ENCODE results near the gene C17orf67.

C17orf67 gene

DNA sequence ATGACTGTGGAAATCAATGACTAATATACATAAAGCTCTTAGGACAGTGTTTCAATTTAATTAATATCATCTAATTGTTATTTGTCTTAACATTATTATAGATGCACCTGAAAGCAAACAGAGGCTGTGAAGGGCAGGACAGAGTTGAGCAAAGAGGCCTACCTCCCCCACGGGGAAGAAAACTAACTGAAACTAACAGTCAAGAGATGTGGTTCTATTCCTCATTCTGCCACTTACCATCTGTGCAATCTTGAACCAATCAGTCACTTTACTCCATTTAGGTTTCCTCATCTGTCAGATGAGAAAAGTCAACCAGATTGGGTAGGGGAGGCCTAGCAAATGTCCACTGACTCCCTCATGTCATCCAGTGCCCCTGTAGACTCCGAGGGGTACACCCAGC lies 59.1 kb downstream of the C17orf67 start:
- ATAC-seq = no peak

DNA sequence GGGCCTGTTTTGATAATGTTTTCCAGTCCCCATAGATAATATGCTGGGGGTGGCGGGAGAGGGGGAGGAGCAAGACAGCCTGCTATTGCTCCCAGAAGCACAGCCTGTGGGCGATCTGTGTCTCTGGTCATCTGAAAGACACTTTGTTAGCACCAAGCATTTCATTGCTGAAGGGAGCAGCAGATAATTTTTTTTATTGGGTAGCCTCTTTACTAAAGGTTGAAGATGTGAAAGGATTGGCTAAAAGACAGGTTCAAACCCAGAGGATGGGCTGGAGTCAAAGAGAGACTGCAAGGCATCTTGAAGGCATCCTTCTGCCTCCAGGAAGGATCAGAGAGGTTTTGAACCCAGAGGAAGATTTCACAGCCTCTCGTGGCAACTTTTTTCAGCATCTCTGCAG lies 60.6 kb downstream of the C17orf67 start:
- ATAC-seq = no peak
- TF ChIP-seq ISL1 (CRISPR knock-in tag; IDR thresholded peaks at IDR 0.05) (no peak), ZC3H10 (CRISPR knock-in tag; IDR thresholded peaks at IDR 0.05) (no peak), ZFP3 (CRISPR knock-in tag; IDR thresholded peaks at IDR 0.05) (no peak), TOX (CRISPR knock-in tag; IDR thresholded peaks at IDR 0.05; ENCODE audit: borderline replicate concordance) (no peak), OSR1 (CRISPR knock-in tag; IDR thresholded peaks at IDR 0.05) (no peak), ZNF8 (CRISPR knock-in tag; IDR thresholded peaks at IDR 0.05) (no peak), ARNTL (CRISPR knock-in tag; IDR thresholded peaks at IDR 0.05; ENCODE audit: borderline replicate concordance, low read depth) (no peak), BACH2 (CRISPR knock-in tag; IDR thresholded peaks at IDR 0.05; ENCODE audit: borderline replicate concordance) (no peak), ZFP30 (CRISPR knock-in tag; IDR thresholded peaks at IDR 0.05) (no peak)
- TF ChIP-seq, protein P1, sequence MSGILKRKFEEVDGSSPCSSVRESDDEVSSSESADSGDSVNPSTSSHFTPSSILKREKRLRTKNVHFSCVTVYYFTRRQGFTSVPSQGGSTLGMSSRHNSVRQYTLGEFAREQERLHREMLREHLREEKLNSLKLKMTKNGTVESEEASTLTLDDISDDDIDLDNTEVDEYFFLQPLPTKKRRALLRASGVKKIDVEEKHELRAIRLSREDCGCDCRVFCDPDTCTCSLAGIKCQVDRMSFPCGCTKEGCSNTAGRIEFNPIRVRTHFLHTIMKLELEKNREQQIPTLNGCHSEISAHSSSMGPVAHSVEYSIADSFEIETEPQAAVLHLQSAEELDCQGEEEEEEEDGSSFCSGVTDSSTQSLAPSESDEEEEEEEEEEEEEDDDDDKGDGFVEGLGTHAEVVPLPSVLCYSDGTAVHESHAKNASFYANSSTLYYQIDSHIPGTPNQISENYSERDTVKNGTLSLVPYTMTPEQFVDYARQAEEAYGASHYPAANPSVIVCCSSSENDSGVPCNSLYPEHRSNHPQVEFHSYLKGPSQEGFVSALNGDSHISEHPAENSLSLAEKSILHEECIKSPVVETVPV (CRISPR knock-in tag; IDR thresholded peaks at IDR 0.05) = no peak
- TF ChIP-seq, protein P2, sequence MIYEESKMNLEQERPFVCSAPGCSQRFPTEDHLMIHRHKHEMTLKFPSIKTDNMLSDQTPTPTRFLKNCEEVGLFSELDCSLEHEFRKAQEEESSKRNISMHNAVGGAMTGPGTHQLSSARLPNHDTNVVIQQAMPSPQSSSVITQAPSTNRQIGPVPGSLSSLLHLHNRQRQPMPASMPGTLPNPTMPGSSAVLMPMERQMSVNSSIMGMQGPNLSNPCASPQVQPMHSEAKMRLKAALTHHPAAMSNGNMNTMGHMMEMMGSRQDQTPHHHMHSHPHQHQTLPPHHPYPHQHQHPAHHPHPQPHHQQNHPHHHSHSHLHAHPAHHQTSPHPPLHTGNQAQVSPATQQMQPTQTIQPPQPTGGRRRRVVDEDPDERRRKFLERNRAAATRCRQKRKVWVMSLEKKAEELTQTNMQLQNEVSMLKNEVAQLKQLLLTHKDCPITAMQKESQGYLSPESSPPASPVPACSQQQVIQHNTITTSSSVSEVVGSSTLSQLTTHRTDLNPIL (CRISPR knock-in tag; IDR thresholded peaks at IDR 0.05; ENCODE audit: low read depth) = no peak
- TF ChIP-seq, protein P3, sequence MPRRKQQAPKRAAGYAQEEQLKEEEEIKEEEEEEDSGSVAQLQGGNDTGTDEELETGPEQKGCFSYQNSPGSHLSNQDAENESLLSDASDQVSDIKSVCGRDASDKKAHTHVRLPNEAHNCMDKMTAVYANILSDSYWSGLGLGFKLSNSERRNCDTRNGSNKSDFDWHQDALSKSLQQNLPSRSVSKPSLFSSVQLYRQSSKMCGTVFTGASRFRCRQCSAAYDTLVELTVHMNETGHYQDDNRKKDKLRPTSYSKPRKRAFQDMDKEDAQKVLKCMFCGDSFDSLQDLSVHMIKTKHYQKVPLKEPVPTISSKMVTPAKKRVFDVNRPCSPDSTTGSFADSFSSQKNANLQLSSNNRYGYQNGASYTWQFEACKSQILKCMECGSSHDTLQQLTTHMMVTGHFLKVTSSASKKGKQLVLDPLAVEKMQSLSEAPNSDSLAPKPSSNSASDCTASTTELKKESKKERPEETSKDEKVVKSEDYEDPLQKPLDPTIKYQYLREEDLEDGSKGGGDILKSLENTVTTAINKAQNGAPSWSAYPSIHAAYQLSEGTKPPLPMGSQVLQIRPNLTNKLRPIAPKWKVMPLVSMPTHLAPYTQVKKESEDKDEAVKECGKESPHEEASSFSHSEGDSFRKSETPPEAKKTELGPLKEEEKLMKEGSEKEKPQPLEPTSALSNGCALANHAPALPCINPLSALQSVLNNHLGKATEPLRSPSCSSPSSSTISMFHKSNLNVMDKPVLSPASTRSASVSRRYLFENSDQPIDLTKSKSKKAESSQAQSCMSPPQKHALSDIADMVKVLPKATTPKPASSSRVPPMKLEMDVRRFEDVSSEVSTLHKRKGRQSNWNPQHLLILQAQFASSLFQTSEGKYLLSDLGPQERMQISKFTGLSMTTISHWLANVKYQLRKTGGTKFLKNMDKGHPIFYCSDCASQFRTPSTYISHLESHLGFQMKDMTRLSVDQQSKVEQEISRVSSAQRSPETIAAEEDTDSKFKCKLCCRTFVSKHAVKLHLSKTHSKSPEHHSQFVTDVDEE (CRISPR knock-in tag; IDR thresholded peaks at IDR 0.05) = no peak
- TF ChIP-seq, protein P4, sequence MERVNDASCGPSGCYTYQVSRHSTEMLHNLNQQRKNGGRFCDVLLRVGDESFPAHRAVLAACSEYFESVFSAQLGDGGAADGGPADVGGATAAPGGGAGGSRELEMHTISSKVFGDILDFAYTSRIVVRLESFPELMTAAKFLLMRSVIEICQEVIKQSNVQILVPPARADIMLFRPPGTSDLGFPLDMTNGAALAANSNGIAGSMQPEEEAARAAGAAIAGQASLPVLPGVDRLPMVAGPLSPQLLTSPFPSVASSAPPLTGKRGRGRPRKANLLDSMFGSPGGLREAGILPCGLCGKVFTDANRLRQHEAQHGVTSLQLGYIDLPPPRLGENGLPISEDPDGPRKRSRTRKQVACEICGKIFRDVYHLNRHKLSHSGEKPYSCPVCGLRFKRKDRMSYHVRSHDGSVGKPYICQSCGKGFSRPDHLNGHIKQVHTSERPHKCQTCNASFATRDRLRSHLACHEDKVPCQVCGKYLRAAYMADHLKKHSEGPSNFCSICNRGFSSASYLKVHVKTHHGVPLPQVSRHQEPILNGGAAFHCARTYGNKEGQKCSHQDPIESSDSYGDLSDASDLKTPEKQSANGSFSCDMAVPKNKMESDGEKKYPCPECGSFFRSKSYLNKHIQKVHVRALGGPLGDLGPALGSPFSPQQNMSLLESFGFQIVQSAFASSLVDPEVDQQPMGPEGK (CRISPR knock-in tag; IDR thresholded peaks at IDR 0.05; ENCODE audit: borderline replicate concordance) = no peak

More for the DNA sequence above, 59.1 kb downstream of the C17orf67 start:
- TF ChIP-seq, protein P5, sequence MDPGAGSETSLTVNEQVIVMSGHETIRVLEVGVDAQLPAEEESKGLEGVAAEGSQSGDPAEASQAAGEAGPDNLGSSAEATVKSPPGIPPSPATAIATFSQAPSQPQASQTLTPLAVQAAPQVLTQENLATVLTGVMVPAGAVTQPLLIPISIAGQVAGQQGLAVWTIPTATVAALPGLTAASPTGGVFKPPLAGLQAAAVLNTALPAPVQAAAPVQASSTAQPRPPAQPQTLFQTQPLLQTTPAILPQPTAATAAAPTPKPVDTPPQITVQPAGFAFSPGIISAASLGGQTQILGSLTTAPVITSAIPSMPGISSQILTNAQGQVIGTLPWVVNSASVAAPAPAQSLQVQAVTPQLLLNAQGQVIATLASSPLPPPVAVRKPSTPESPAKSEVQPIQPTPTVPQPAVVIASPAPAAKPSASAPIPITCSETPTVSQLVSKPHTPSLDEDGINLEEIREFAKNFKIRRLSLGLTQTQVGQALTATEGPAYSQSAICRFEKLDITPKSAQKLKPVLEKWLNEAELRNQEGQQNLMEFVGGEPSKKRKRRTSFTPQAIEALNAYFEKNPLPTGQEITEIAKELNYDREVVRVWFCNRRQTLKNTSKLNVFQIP (CRISPR knock-in tag; IDR thresholded peaks at IDR 0.05; ENCODE audit: borderline replicate concordance, low read depth) = no peak
- TF ChIP-seq OSR1 (CRISPR knock-in tag; IDR thresholded peaks at IDR 0.05) = no peak
- TF ChIP-seq, protein P2 (CRISPR knock-in tag; IDR thresholded peaks at IDR 0.05; ENCODE audit: low read depth) = no peak
- TF ChIP-seq BACH2 (CRISPR knock-in tag; IDR thresholded peaks at IDR 0.05; ENCODE audit: borderline replicate concordance) = no peak
- TF ChIP-seq ZFP30 (CRISPR knock-in tag; IDR thresholded peaks at IDR 0.05) = no peak
- TF ChIP-seq PPARA (CRISPR knock-in tag; IDR thresholded peaks at IDR 0.05; ENCODE audit: borderline replicate concordance) = no peak
- TF ChIP-seq, protein P4 (CRISPR knock-in tag; IDR thresholded peaks at IDR 0.05; ENCODE audit: borderline replicate concordance) = no peak
- TF ChIP-seq, protein P3 (CRISPR knock-in tag; IDR thresholded peaks at IDR 0.05) = no peak
- TF ChIP-seq RARB (CRISPR knock-in tag; IDR thresholded peaks at IDR 0.05) = no peak
- no peak for TF ChIP-seq ZNF70 (CRISPR knock-in tag; IDR thresholded peaks at IDR 0.05)
- TF ChIP-seq TOX (CRISPR knock-in tag; IDR thresholded peaks at IDR 0.05; ENCODE audit: borderline replicate concordance) = no peak
- TF ChIP-seq SNAI2 (CRISPR knock-in tag; IDR thresholded peaks at IDR 0.05) = no peak
- no peak for TF ChIP-seq CSDC2 (CRISPR knock-in tag; IDR thresholded peaks at IDR 0.05)
- TF ChIP-seq TCF4 (CRISPR knock-in tag; IDR thresholded peaks at IDR 0.05; ENCODE audit: borderline replicate concordance) = no peak
- TF ChIP-seq ISL1 (CRISPR knock-in tag; IDR thresholded peaks at IDR 0.05) = no peak

All from SK-N-SH treated with all-trans-retinoic acid at 6 μM for 48 hours (cell line).